Gastrocnemius medialis (tissue), 4 donors: ENCODE data around the gene KIF1B.
"Not testable (repeated sequence)": the region's sequence is repeated elsewhere in the genome, so short reads cannot be mapped to it uniquely, and the experiment has no call there.

Experiments
- CTCF ChIP-seq, 5 experiments: fragments of 450-650 bp in 3 of 5; fragments of 200-600 bp in 2 of 5; sonication (generic) in 2 of 5; IDR thresholded peaks in 4 of 5; conservative IDR thresholded peaks in 1 of 5; 1 replicate in 4 of 5; 2 replicates in 1 of 5; pipeline ENCODE4 v1.5.1; 2016 to 2019; ENCODE audit warnings: antibody characterized with exemption in 5 of 5, mild to moderate bottlenecking in 3 of 5, moderate library complexity in 3 of 5
- POLR2A ChIP-seq, 2 donors: fragments of 450-650 bp; IDR thresholded peaks; one replicate each; pipeline ENCODE4 v1.6.1; 2017; ENCODE audit warnings: antibody characterized with exemption in 2 of 2, mild to moderate bottlenecking in 2 of 2, moderate library complexity in 2 of 2

- TF ChIP-seq CTCF (IDR thresholded peaks at IDR 0.05 in 4 of 5, conservative IDR thresholded peaks at IDR 0.05 in 1 of 5); POLR2A (IDR thresholded peaks at IDR 0.05): not testable (repeated sequence)
These were observed 5.2 kb upstream of the KIF1B start for GRCh38 chr1:10205206-10205605.
